GM12891 (cell line): Measurements from ENCODE around the gene VEZT.

Experiments
- POLR2A ChIP-seq: IDR thresholded peaks from 2 replicates; pipeline ENCODE4 v1.6.1; 2011; ENCODE audit warnings: low read depth, low read length, control low read depth
- POLR2AphosphoS5 ChIP-seq: IDR thresholded peaks from 2 replicates; pipeline ENCODE4 v1.6.1; 2011; ENCODE audit warnings: low read depth, low read length, control low read depth
- SPI1 ChIP-seq: IDR thresholded peaks from 2 replicates; pipeline ENCODE4 v1.6.1; 2011; ENCODE audit warnings: low read depth, low read length, control low read depth
- TAF1 ChIP-seq: IDR thresholded peaks from 2 replicates; pipeline ENCODE4 v1.6.1; 2011; ENCODE audit warnings: low read depth, low read length, control low read depth

DNA sequence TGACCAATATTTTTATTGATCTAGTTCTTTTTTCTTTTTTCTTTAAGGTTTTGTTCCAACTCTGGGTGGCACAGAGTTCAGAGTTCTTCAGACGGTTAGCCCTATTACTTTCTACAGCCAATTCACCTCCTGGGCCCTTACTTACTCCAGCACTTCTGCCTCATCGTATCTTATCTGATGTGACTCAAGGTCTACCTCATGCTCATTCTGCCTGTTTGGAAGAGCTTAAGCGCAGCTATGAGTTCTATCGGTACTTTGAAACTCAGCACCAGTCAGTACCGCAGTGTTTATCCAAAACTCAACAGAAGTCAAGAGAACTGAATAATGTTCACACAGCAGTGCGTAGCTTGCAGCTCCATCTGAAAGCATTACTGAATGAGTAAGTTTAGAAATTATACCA, 64.7 kb downstream of the VEZT start:
- no peak for TF ChIP-seq POLR2A
- TF ChIP-seq POLR2AphosphoS5, result no peak
- no peak for TF ChIP-seq TAF1
- no peak for TF ChIP-seq SPI1
